ENCODE results near the gene RIPOR2.

DNA sequence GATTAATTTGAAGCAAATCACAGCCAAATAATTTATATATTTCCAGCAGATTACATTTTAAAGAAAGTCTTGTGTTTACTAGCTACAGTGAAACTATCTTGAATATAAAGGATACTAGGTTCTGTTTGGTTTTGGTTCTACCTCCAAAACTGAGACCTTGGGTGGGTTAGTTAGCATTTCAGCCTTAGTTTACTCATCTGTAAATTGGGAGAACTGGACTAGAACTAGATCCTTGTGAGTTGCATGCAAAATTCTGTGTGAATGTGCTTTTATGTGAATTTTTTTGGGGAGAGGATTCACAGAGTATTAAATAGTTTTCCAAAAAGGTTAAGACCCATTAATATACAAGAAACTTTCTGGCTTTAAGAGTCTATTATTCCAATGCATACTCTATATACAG is 156.9 kb downstream of the RIPOR2 start:
- TF ChIP-seq, protein P1, sequence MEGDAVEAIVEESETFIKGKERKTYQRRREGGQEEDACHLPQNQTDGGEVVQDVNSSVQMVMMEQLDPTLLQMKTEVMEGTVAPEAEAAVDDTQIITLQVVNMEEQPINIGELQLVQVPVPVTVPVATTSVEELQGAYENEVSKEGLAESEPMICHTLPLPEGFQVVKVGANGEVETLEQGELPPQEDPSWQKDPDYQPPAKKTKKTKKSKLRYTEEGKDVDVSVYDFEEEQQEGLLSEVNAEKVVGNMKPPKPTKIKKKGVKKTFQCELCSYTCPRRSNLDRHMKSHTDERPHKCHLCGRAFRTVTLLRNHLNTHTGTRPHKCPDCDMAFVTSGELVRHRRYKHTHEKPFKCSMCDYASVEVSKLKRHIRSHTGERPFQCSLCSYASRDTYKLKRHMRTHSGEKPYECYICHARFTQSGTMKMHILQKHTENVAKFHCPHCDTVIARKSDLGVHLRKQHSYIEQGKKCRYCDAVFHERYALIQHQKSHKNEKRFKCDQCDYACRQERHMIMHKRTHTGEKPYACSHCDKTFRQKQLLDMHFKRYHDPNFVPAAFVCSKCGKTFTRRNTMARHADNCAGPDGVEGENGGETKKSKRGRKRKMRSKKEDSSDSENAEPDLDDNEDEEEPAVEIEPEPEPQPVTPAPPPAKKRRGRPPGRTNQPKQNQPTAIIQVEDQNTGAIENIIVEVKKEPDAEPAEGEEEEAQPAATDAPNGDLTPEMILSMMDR (IDR thresholded peaks at IDR 0.05 in 4 of 5, conservative IDR thresholded peaks at IDR 0.05 in 1 of 5), result no peak
- TF ChIP-seq POLR2A (IDR thresholded peaks at IDR 0.05), result no peak
